ENCODE measurements around the gene PTPN1.
A peak's percentile ranks its signal among the peaks of the same experiment; 100 is the strongest.

GRCh38 chr20:50460608-50461267 lies 49.4 kb upstream of the PTPN1 start:
- TF ChIP-seq CTCF (IDR thresholded peaks at IDR 0.05) (peak; percentile 86 to 99 (median 95)), EP300 (IDR thresholded peaks at IDR 0.05) (peak; percentile 13 to 83), POLR2A (IDR thresholded peaks at IDR 0.05) (no peak)
